NCI-H2029 treated with DMSO at 0.1 percent for 48 hours (cell line): Measurements from ENCODE around the gene LRRFIP1.
"Not testable (repeated sequence)": the region's sequence is repeated elsewhere in the genome, so short reads cannot be mapped to it uniquely, and the experiment has no call there.

ENCODE experiments used
- DNase-seq: peaks from one replicate; lab custom pipeline; 2025; lab: John Stamatoyannopoulos, UW

Gene LRRFIP1

DNA sequence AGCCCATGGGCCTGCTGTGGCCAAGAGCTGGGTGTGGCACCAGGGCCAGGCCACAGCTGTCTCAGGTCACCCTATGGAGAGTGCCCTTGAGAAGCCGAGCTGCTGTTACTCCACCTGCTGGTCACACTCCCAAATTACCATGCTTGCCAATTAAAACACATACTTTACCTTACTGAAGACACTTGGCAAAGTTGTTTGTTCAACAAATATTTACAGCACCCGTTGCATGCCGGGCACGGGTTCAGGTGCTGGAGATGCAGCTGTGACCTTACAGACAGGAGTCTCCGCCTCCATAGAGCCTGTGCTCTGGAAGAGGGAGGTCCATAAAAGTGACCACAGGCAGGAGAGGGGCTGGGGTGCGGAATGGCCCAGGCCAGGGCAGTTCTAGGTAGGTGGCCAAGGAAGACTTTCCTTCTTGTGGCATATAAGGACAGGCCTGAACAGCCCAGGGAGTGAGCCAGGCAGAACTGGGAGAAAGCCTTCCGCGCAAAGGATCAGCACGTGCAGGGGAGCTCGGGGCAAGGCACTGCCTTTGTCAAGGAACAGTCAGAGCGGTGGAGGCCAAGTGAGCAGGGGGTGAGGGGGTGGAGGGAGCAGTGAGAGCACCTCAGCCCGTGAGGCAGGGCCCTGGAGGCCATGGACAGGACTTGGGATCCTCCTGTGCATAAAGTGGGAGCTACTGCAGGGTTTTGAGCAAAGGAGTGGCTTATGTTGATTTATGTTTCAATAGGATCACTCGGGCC, 147.6 kb downstream of the LRRFIP1 start:
- DNase-seq: peak; percentile 75

DNA sequence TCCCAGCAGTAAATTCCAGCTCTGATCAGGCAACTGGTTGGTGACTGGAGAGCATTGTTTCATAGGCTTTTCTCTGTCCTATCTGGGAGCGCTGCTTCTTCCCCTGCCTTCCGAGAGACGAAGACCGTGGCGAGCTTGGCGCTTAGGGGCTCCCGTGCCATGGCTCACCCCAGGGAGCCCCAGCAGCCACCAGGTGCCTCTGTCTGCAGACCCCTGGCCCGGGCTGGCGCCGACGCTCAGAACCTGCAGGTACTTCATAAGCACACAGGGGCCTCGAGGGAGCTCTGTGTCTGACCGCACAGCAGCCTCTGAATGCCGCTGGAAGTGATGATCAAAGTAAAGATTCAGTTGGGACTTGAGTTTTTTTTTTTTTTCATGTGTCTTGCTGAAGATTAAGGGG, 152.1 kb downstream of the LRRFIP1 start:
- DNase-seq: no peak

DNA sequence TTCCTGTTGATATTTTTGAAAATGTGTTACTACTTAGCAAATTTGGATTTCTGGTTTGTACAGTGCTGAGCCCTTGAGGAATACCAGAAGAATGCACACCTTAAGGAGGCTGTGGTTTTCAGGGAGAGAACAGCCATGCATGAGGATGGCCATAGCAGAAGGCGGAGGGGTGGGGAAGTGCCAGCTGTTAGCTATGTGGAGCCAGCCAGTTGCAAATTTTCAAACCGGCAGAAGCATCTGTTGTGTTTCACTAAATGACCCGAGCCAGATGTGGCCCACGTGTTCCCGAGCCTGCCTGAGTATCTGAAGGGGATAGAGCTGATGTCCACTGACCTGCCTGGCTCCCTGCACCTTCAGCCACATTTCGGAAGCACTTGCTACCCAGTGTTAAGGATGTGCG, 154.8 kb downstream of the LRRFIP1 start:
- no peak for DNase-seq

DNA sequence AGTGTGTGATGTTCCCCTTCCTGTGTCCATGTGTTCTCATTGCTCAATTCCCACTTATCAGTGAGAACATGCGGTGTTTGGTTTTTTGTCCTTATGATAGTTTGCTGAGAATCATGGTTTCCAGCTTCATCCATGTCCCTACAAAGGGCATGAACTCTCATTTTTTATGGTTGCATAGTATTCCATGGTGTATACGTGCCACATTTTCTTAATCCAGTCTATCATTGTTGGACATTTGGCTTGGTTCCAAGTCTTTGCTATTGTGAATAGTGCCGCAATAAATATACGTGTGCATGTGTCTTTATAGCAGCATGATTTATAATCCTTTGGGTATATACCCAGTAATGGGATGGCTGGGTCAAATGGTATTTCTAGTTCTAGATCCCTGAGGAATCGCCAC, 156.3 kb downstream of the LRRFIP1 start:
- DNase-seq: not testable (repeated sequence)

DNA sequence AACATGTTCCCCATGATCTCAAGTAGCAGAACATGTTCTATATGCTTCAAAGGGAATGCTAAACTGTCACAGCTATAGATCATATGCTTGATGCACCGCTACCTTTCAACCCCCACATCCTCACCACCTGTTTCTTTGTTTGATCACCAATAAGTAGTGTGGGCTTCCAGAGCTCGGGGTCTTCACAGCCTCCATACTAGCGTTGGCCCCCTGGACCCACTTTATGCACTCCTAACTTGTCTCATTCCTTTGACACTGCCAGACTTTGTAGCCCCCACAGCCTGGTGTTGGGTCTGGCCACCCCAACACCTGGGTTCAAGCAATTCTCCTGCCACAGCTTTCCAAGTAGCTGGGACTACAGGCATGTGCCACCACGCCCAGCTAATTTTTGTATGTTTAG, 159.5 kb downstream of the LRRFIP1 start:
- no peak for DNase-seq

DNA sequence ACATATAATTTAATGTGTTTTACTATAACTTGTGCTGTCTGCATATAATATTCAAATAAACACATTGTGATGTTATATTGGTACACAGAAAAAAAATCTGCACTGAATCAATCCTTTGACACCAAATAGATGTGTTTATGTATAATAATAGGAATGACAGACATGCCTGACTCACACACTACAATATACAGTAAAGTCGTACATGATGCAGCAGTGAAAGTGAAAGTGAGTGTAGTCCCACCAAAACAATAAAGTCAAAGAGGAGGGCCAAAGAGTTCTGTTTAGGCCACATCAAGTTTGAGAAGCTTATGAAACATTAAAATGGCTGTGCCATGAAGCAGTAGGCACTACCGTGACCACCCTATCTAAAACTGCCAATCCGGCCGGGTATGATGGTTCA, 163.0 kb downstream of the LRRFIP1 start:
- no peak for DNase-seq

DNA sequence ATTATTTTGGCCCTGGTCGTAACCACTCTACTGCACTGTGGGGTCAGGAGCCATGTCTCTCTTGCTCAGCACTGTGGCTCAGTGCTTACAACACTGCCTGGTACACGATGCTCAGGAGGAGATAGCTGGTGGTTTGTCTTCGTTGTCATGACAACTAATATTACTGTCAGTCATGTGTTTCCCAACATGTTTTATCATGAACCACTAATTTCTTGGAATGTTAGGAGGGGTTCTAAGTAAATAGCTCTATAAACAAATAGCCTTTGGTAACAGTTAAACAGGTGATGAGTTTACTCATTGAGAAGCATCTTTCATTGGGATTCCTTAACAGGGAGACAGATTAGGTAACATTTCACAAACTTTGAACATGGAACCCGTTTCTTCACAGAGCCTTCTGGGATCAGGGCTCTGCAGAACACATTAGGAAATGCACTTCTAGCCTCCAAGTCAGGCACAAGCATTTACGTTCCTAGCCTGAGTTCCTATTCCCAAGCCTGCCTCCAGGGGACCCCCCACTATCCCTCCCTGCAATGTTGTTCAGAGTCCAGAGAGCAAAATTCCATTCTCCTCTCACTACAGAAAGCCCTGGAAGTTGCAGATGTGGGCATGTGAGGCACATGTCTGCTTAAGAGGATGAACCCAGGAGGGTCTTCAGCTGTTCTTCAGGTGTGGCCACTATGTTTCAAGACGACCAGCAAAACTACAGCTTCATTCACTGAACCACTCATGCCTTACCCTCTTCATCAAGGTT, 164.8 kb downstream of the LRRFIP1 start:
- no peak for DNase-seq

DNA sequence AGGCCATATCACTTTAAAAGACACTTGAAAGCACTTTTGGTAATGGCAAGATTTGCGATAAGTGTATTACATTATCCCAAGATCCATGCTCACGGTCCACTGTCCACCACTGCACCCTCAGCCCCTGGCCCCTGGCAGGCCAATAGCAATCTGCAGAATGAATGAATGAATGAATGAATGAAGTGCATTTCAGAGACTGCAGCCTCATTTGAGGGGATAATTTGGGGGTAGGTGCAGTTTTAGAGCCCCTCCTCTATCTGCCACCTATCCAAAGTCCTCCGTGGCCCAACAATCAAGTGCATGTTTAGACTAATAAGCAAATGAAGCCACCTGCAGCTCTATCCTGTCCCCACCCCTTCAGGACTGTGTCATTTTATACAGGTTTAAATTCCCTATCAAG, 169.9 kb downstream of the LRRFIP1 start:
- DNase-seq: no peak

DNA sequence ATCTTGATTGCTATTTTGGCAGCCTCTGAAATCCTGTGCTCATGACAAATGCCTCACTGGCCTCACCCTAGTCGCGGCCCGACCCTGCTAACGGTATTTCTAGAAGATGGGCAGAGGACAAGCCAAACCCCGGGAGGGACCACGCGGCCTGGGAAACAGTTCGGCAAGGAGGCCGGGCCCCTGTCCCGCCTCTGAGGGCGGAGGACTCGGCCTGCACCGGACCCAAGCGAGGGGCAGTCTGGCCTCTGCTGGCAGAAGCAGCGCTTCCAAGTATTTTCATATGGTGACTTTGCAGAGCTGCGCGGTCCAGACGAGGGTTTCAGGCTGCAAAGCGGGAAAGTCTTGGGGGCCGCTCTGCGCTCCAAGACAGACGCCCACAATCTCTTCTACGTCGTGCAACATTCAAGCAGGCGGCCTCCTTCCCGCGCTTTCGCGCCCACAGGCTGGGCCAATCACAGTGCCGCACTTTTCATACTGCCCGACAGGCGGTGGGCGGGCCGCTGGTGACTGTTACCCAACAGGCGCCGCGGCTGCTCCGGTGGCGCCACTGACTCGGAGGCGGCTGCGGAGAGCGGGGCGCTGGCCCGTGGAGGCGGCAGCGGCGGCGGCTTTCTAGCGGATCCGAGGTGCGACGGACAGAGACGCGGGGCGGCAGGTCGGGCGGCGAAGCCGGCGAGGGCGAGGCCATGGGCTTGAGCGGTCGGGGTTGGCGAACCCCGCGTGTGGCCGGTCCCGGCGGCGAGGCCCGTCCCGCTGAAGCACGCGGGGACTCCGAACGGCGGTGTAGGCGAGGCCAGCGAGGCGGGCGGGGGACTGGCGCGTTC, 171.1 kb downstream of the LRRFIP1 start, which contains the start of gene RBM44:
Gene RBM44 (plus strand): TSS at position 544 of the 824 bp plus-strand sequence. CDS start 14,831 bp downstream, outside the sequence.
- no peak for DNase-seq

DNA sequence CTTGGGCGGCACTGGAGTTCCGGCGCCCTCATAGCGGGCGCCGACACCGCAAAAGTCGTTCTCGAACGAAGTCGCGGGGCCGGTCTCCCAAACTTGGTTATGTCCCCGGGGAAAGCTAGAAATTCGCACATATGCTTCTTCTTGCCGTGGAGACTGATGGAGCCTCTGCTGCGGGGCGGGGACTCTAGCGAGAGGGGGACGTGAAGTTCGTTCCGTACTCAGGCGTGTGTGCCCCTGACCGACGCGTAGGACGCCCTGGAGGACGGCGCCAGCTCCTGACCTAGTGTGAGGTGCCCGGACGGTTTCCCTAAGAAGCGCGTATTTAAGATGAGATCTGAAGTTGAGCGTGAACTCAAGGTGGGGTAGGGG, 171.7 kb downstream of the LRRFIP1 start:
- no peak for DNase-seq

DNA sequence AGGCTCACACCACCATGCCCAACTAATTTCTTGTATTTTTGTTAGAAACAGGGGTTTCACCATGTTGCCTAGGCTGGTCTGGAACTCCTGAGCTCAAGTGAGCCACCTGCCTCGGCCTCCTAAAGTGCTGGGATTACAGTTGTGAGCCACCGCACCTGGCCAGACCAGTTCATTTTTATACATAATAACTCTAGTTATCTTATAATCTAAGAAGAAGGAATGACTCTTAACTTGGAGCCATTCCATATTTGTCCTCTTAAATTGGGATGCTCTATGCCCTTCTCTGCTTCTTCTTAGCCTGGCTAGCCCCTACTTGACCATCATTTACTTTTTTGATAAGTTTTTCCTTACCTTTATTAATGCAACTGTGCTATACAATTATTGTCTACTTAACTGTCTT, 174.1 kb downstream of the LRRFIP1 start:
- DNase-seq: no peak

DNA sequence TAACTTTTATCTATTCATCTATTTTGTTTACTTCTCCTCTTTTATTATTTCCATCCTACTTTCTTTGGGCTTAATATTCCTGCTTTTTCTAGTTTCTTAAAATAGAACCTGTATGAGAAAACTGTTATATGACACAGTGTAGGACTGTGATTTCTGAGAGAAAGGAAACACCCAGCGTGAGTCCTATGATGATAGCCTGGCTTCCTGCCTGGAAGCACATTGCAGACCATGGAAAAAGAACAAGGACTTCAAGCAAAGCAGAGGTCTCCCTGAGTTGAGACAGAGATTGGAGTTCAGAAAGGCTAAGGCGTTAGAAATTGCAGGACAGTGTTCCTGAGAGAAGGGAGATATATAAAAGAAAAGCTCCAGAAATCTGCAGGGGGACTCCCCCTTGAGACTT, 178.9 kb downstream of the LRRFIP1 start:
- DNase-seq: no peak

DNA sequence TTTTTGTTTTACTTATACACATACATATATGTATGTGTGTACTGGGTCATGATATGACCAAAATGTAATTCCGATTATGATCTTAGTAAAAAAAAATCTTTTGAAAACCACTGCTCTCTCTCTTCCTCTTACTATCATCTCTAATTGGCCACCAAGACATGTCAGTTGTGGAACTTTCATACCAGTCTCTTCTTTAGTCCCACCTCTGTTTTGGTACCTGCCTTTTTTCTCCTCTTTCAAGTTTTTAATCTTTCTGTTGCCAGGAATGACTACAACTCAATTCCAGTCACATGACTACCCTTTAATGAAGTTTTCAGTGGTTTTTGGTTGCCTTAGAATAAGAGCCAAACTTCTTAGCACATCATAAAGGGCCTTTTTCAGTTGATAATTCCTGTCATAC, 188.2 kb downstream of the LRRFIP1 start:
- no peak for DNase-seq

DNA sequence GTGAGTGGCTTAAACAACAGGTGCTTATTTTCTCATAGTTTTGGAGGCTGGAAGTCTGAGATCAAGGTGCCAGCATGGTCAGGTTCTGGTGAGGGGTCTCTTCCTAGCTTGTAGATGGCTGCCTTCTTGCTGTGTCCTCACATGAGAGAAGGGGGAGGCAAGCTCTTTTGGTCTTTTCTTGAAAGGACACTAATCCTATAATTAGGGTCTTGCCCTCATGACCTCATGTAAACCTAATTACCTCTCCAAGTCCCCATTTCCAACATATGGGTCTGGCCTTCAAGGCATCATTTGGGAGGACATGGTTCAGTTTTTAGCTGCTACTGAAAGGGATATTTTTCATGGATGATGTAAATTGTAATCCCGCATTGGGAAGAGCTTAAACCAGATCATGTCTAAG, 189.1 kb downstream of the LRRFIP1 start:
- no peak for DNase-seq

DNA sequence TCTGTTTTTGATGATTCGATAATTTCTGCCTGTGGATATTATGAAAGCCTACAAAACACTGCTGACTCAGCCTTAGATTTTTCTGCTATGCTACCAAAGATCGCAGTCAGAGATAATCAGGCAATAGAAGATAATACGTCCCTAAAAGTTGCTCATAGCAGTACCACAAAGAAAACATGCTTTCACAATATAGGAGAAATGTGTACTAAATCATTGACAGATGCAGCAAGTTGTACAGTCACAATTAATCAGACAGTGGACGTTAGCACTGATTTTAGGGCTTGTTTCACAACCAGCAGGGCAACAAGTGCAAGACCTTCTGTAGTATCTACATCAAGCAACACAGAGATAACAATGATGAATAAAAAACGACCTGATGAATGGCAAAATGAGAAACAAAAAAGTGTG, 190.7 kb downstream of the LRRFIP1 start:
- no peak for DNase-seq

DNA sequence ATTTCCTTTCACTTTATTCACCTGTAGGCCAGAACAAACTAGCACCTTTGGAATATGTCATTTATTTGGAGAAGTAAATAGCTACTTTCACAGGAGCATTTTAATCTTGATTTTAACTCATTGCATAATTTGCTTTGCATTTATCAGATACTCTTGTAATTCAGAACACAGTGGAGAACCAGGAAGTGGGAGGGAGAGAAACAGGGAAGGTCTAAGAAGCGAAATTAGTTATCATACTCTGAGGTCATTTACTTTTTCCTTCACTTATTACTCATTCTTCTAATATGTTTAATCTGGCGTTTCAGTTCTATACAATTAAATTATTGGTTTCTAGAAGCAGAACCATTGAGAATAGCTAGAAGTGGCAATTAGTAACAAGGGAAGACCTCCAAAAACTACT, 191.8 kb downstream of the LRRFIP1 start:
- DNase-seq: no peak

DNA sequence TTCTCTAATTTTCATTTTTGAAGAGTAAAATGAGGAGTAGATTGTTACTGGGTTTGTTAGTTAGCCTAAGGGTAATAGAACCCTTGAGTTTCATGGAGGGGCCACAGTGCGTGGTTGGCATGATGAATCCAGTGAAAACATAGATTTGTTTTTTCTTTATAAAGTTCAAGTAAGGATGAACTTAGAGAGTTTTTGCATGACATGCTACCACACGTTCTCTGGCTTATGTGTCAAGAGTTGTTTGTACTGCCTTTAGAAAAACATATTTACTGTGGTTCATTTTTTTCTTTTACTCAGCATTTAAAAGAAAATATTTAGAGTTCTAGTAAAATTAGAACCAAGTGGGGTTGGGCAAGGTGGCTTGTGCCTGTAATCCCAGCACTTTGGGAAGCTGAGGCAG, 193.0 kb downstream of the LRRFIP1 start:
- no peak for DNase-seq

DNA sequence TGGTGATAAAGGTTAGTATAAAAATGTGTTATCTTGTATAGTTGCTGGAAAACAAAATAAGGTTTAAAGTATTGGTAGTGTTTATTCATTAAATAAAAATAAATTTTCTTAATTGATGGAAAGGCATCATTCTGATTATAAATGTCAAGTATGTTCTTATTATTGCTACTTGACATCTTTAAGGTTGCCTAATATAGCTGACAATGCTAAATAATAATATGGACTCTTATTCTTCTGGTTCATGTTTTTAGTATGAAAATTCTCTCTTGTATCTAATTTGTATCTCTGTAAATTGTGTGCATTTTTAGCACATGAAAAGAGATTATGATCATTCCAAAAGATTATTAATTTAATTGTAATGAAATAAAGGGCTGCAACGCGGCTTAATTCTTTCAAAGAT, 196.2 kb downstream of the LRRFIP1 start:
- no peak for DNase-seq

DNA sequence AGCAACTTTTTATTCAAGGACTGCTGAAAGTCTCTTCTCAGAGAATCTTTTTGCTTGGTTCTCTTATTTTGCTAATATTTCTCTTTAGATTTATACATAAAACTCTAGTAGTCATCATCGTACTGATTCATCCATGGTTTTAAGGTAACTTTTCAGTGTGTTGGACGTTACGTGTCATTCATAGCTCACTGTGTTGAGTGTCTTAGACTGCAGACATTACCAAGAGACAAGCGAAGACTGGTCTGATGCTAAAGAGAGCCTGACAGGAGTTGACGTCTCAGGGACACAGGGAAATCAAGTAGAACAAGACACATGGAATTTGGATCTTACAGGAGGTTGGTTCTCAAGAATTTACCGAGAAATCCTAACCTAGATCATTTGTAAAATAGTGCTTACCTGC, 196.7 kb downstream of the LRRFIP1 start:
- DNase-seq: no peak

DNA sequence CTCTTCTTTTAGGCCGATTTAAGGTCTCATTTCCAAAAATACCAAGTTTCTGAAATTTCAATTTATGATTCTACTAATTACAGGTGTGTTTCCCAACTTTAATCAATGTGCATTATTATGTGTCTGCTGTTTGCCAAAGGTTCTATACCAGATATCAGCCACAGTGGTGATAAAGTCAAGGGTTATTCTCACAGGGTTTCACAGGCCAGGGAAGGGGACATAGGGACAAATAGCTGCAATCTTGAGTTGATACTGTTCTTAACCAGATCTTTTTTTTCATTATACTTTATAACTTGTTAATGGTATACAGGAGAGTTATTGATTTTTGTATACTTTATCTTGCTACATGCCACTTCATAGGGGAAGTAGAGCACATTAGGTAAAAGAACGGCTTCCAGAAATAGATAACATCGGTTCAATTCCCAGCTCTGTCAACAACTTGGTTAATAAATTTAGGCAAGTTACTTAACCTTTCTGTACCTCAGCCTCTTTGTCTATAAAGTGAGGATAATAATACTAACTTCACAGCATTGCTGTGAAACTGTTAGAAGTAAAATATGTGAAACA, 200.1 kb downstream of the LRRFIP1 start:
- DNase-seq: no peak
